Ishikawa (cell line): Measurements from ENCODE around the gene OSCAR.

Experiments
- CEBPB ChIP-seq: IDR thresholded peaks from 2 replicates; pipeline ENCODE4 v1.6.1; 2012
- CREB1 ChIP-seq: IDR thresholded peaks from 2 replicates; pipeline ENCODE4 v1.6.1; 2012; ENCODE audit warnings: low read depth
- EGR1 ChIP-seq: IDR thresholded peaks from 2 replicates; pipeline ENCODE4 v1.6.1; 2012
- EP300 ChIP-seq: IDR thresholded peaks from 2 replicates; pipeline ENCODE4 v1.6.1; 2012; ENCODE audit warnings: borderline replicate concordance
- FOXM1 ChIP-seq: IDR thresholded peaks from 2 replicates; pipeline ENCODE4 v1.6.1; 2012; ENCODE audit warnings: low read depth, borderline replicate concordance
- MAX ChIP-seq: IDR thresholded peaks from 2 replicates; pipeline ENCODE4 v1.6.1; 2012
- NFIC ChIP-seq: IDR thresholded peaks from 2 replicates; pipeline ENCODE4 v1.6.1; 2012
- RAD21 ChIP-seq: IDR thresholded peaks from 2 replicates; pipeline ENCODE4 v1.6.1; 2012; ENCODE audit warnings: low read depth
- REST ChIP-seq: IDR thresholded peaks from 2 replicates; pipeline ENCODE4 v1.6.1; 2012; ENCODE audit warnings: low read depth, mild to moderate bottlenecking
- TAF1 ChIP-seq: IDR thresholded peaks from 2 replicates; pipeline ENCODE4 v1.6.1; 2012; ENCODE audit warnings: low read depth, mild to moderate bottlenecking
- TCF12 ChIP-seq: IDR thresholded peaks from 2 replicates; pipeline ENCODE4 v1.6.1; 2012; ENCODE audit warnings: low read depth
- TEAD4 ChIP-seq: IDR thresholded peaks from 2 replicates; pipeline ENCODE4 v1.6.1; 2012
- USF1 ChIP-seq: IDR thresholded peaks from 2 replicates; pipeline ENCODE4 v1.6.1; 2012
- YY1 ChIP-seq: IDR thresholded peaks from 2 replicates; pipeline ENCODE4 v1.6.1; 2012; ENCODE audit warnings: low read depth
- ZBTB7A ChIP-seq: IDR thresholded peaks from 2 replicates; pipeline ENCODE4 v1.6.1; 2012; ENCODE audit warnings: low read depth

Gene OSCAR

GRCh38 chr19:54084410-54084809 is 16.2 kb downstream of the OSCAR start:
- TF ChIP-seq FOXM1 (no peak), TCF12 (no peak), NFIC (no peak)

GRCh38 chr19:54081032-54081431 is 19.6 kb downstream of the OSCAR start, which contains the start of gene TARM1:
Gene TARM1, minus strand, starts transcription at chr19:54081365. Its CDS starts 25 bp downstream, at chr19:54081340.
- TF ChIP-seq NFIC: no peak
- no peak for TF ChIP-seq EGR1
- no peak for TF ChIP-seq CEBPB
- TF ChIP-seq MAX: no peak
- no peak for TF ChIP-seq TEAD4
- TF ChIP-seq FOXM1: no peak
- no peak for TF ChIP-seq TAF1
- no peak for TF ChIP-seq USF1
- no peak for TF ChIP-seq TCF12
- TF ChIP-seq YY1: no peak
- TF ChIP-seq EP300: no peak
- no peak for TF ChIP-seq RAD21

- no peak for TF ChIP-seq RAD21
- no peak for TF ChIP-seq CREB1
- TF ChIP-seq TCF12: no peak
- no peak for TF ChIP-seq USF1
- TF ChIP-seq ZBTB7A: no peak
- TF ChIP-seq EGR1: no peak
- TF ChIP-seq NFIC: no peak
- TF ChIP-seq YY1: no peak
- TF ChIP-seq TEAD4: no peak
- TF ChIP-seq MAX: no peak
- no peak for TF ChIP-seq TAF1
- TF ChIP-seq CEBPB: no peak
- TF ChIP-seq REST: no peak
- no peak for TF ChIP-seq EP300
Measured at GRCh38 chr19:54077334-54077733, 23.3 kb downstream of the OSCAR start.

GRCh38 chr19:54074851-54075250 is 25.8 kb downstream of the OSCAR start:
- TF ChIP-seq CEBPB: no peak

GRCh38 chr19:54073829-54074228 is 26.8 kb downstream of the OSCAR start:
- TF ChIP-seq RAD21 (no peak), EP300 (no peak), REST (no peak), FOXM1 (no peak), MAX (no peak), ZBTB7A (no peak), USF1 (no peak), EGR1 (no peak), TCF12 (no peak), YY1 (no peak), CEBPB (no peak), TAF1 (no peak), NFIC (no peak), CREB1 (no peak), TEAD4 (no peak)

- TF ChIP-seq EP300 (no peak), RAD21 (no peak), TEAD4 (no peak), REST (no peak), CEBPB (no peak), NFIC (no peak), EGR1 (no peak)
Measured at GRCh38 chr19:54069470-54069869, 31.1 kb downstream of the OSCAR start.
